ENCODE measurements around the gene C10orf105. TPM values are rescaled to one million over a fixed set of nuclear protein-coding genes. Genes with fewer than 3 reads are reported as not detected.

The C10orf105 gene
- total RNA-seq, 1 experiment from 2014 or later: 0.17 TPM

DNA sequence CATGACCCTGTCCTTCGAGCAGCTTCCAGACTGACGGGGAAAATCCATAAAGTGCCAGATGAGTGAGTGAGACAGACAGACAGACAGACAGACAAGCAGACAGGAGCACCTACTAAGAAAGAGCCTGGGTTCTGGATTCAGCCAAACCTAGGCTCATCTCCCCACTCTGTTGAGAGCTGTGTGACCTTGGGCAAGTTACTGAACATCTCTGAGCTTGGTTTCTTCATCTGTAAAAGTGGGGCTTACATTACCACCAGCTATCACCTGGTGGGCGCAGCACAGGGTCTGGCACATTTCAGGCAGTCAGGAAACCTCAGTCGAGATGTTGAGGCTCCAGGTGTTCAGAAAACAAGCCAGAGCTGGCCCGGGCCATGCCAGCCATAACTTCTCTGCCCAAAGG lies 37.6 kb downstream of the C10orf105 start:
- no peak for DNase-seq
- no peaks in the 10 kb centered on the region for H3K27me3 ChIP-seq (ENCODE audit: control insufficient read depth, insufficient read depth, low read length)
- H3K36me3 ChIP-seq (replicated peaks; ENCODE audit: control insufficient read depth, insufficient read depth, low read length): no peaks in the 10 kb centered on the region
- no peak overlapping the region for H3K4me3 ChIP-seq (ENCODE audit: insufficient read depth, low read depth, low read length)

DNA sequence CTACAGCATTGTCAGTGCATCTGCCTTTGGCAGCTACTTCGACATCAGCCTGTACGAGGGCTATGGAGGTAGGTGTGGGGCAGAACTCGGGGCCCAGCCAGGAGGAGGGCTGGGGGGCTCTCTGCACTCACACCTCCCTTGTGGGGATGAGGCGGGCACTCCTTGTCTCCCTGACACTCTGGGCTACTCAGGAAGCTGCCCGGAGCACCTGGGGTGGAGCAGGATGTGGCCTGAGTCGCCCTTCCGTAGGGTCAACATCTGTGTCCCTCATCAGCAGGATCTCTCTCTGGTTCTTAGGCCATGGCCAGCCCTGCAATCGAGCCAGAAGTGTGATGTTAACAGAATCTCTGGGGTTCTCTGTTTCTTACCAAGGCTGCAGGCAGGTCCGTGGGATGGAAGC lies 40.2 kb downstream of the C10orf105 start:
- no peak for DNase-seq
- no peaks in the 10 kb centered on the region for H3K27me3 ChIP-seq (ENCODE audit: control insufficient read depth, insufficient read depth, low read length)
- no peak overlapping the region for H3K4me3 ChIP-seq (ENCODE audit: insufficient read depth, low read depth, low read length)
- no peaks in the 10 kb centered on the region for H3K36me3 ChIP-seq (replicated peaks; ENCODE audit: control insufficient read depth, insufficient read depth, low read length)

DNA sequence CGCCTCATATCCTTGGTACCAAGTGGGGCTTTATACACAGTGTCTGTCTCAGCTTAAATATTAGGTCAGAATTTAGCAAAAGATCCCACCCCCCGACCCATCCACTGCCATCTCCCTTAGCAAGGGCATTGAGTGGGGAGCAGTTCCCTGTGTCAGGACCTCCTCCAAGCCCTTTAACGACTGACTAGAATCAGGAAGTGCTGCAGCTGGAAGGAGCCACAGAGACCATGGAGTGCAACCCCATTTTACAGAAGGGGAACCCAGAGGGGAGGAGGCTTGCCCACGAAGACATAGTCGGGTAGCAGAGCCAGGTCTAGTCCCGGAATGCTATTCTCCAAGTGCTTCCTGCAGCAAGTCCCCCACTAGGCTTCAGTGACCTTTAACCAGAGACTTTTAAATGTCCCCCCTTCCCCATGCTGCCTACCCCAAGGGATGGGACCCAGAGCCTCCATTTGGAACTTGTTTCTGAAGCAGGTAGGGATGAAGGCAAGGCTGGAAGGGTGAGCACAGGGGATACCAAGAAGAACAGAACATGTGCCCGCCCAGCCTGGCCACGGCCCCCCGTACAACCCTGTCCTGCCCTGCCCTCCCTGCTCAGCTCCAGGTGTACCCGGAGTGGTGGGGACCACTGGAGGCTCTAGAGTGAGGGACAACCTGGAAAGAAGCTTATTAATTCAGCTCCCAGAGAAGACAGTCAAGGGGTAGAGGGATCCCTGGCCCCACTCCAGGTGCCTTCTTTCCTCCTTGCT lies 41.3 kb downstream of the C10orf105 start:
- no peak for DNase-seq

DNA sequence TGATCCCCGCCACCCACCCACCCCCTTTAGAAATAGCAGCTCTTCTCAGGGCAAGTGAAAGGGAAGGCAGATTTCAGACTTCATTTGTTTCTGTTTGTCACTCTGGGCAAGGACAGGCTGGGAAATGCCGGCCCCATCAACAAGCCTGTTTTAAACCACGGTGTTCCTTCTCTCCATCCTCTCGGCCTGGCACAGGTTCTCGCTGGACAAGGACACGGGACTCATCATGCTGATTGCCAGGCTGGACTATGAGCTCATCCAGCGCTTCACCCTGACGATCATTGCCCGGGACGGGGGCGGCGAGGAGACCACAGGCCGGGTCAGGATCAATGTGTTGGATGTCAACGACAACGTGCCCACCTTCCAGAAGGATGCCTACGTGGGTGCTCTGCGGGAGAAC lies 42.3 kb downstream of the C10orf105 start:
- DNase-seq: no peak
- H3K36me3 ChIP-seq (replicated peaks; ENCODE audit: control insufficient read depth, insufficient read depth, low read length): no peaks in the 10 kb centered on the region
- H3K27me3 ChIP-seq (ENCODE audit: control insufficient read depth, insufficient read depth, low read length): no peaks in the 10 kb centered on the region
- H3K4me3 ChIP-seq (ENCODE audit: insufficient read depth, low read depth, low read length): no peak overlapping the region

More for the DNA sequence above, 41.3 kb downstream of the C10orf105 start:
- Histone ChIP-seq H3K36me3 (replicated peaks; ENCODE audit: control insufficient read depth, insufficient read depth, low read length) (no peaks in the 10 kb centered on the region), H3K4me3 (ENCODE audit: insufficient read depth, low read depth, low read length) (no peak overlapping the region), H3K27me3 (ENCODE audit: control insufficient read depth, insufficient read depth, low read length) (no peaks in the 10 kb centered on the region)

GRCh38 chr10:71675295-71675970 lies 44.1 kb downstream of the C10orf105 start:
- no peaks in the 10 kb centered on the region for H3K36me3 ChIP-seq (replicated peaks; ENCODE audit: control insufficient read depth, insufficient read depth, low read length)
- no peaks in the 10 kb centered on the region for H3K27me3 ChIP-seq (ENCODE audit: control insufficient read depth, insufficient read depth, low read length)
- DNase-seq: no peak
- H3K4me3 ChIP-seq (ENCODE audit: insufficient read depth, low read depth, low read length): no peak overlapping the region

DNA sequence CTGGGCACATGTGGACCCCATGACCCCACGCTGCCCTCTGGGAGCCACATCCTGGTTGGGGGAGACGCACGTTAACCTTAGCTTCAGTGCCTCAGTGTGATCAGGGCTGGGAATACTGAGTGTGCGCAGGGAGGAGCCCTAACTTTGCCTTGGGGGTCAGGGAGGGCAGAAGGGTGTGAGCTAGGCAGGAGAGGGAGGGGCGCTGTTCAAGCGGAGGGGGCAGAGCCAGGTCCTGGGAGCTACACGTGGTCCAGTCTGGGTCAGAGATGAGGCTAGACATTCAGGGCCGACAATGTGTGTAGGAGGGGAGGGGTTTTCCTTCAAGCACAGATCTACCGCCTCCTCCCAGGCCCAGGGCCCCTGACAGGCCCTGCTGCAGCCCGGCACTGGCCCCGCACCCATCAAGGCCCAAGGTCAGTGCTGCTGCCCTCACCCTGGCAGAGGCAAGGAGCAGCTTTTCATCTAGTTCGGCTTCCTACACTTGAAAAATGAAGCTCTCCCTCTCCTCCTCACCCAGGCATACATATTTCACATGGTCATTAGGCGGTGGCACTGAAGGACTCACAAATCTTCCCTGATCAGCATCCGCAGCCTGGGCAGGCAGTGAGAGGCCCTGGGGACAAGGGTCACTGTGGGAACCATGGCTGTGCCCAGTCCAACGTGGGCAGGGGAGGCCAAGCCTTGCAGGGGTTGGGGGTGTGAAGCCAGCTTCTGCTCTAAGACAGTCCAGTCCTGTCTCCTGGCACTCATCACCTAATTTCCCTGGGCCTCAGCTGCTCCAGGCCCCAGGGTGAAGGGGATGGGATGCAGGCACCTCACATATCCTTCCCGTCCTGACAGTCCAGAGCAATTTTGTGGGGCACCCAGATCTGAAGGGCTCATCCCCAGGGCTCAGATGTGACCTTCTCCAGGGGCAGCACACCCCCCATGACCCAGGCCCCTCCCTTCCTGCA lies 47.3 kb downstream of the C10orf105 start:
- H3K27me3 ChIP-seq (ENCODE audit: control insufficient read depth, insufficient read depth, low read length): no peaks in the 10 kb centered on the region
- DNase-seq: no peak
- H3K4me3 ChIP-seq (ENCODE audit: insufficient read depth, low read depth, low read length): no peak overlapping the region
- H3K36me3 ChIP-seq (replicated peaks; ENCODE audit: control insufficient read depth, insufficient read depth, low read length): no peaks in the 10 kb centered on the region

DNA sequence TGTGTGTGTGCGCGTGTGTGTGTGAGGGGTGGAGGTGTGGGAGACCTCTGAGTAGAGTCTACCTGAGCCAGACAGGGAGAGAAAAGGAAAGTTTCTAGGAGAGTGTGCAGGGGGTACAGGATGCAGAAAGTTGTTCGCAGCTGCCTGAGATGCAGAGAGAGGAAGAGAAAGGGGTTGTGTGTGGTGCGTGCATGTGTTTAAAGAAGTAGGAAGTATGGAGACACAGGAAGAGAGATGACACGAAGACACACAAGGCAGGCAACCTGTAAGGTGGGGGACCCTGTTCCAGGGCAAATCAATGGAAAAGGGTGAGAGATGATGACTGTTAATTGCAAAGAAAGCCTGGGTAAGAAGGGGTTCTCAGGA lies 52.2 kb downstream of the C10orf105 start:
- Histone ChIP-seq H3K4me3 (ENCODE audit: insufficient read depth, low read depth, low read length) (no peak overlapping the region), H3K27me3 (ENCODE audit: control insufficient read depth, insufficient read depth, low read length) (no peaks in the 10 kb centered on the region), H3K36me3 (replicated peaks; ENCODE audit: control insufficient read depth, insufficient read depth, low read length) (no peaks in the 10 kb centered on the region)
- DNase-seq: no peak

DNA sequence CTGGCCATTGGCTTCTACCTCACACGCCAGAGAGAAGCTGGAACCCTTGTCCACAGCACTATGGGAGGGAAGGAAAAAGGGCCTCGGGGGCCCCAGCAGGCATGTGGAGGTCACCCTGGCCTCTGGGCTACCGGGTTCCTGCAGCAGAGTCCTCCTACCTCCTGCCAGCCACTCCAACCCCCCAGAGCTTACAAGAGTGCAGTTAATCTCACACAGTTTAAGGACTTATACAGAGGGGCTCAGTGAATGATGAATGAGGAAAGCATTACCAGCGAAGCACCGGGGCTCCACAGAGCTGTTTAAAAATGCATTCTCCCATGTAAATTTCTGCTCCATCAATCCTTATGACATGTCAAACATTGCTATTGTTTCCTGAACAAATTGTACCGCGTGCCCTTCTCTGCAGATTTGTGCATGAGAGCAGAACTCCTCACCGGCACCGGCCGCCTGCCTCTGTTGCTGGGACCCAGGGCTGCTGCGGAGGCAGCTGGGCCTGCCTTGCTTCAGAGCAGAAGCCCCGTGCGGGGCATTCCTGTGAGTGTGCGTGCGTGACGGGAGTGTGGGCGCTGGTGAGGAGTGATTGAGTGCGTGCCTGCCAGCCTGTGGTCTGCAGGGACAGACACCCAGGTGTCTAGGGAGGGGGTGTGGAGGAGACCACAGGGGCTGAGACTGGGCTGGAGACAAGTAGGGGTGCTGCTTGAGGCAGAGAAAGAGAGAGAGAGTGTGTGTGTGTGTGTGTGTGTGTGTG lies 52.8 kb downstream of the C10orf105 start:
- DNase-seq: no peak
- no peak overlapping the region for H3K4me3 ChIP-seq (ENCODE audit: insufficient read depth, low read depth, low read length)
- H3K36me3 ChIP-seq (replicated peaks; ENCODE audit: control insufficient read depth, insufficient read depth, low read length): no peaks in the 10 kb centered on the region
- no peaks in the 10 kb centered on the region for H3K27me3 ChIP-seq (ENCODE audit: control insufficient read depth, insufficient read depth, low read length)

- DNase-seq: no peak
- Histone ChIP-seq H3K27me3 (ENCODE audit: control insufficient read depth, insufficient read depth, low read length) (no peaks in the 10 kb centered on the region), H3K4me3 (ENCODE audit: insufficient read depth, low read depth, low read length) (no peak overlapping the region), H3K36me3 (replicated peaks; ENCODE audit: control insufficient read depth, insufficient read depth, low read length) (no peaks in the 10 kb centered on the region)
These were observed 54.1 kb downstream of the C10orf105 start for GRCh38 chr10:71665456-71665855.

DNA sequence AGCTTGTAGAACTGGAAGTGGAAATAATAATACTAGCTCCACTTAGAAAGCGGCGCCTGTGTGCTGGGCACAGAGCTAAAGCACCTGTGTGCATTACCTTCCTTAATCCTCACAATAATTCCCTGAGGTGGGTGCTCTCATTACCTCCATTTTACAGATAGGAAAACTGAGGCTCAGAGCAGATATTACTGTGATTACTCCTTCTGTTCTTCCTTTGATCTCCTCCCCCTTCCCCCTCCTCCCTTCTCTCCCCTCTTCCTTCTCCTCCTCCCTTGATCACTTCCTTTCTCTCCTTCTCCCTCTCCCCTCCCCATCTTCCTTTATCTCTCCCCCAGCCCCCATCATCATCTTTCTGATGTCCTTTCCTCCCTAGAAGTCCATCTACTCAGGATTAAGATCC lies 55.0 kb downstream of the C10orf105 start:
- no peak for DNase-seq
- no peak overlapping the region for H3K4me3 ChIP-seq (ENCODE audit: insufficient read depth, low read depth, low read length)
- H3K36me3 ChIP-seq (replicated peaks; ENCODE audit: control insufficient read depth, insufficient read depth, low read length): no peaks in the 10 kb centered on the region
- H3K27me3 ChIP-seq (ENCODE audit: control insufficient read depth, insufficient read depth, low read length): no peaks in the 10 kb centered on the region

- DNase-seq: no peak
- H3K4me3 ChIP-seq (ENCODE audit: insufficient read depth, low read depth, low read length): no peak overlapping the region
- peaks cover 8% of the 10 kb centered on the region; the same call in 1 of the 2 replicates for H3K27me3 ChIP-seq (ENCODE audit: control insufficient read depth, insufficient read depth, low read length)
- H3K36me3 ChIP-seq (replicated peaks; ENCODE audit: control insufficient read depth, insufficient read depth, low read length): no peaks in the 10 kb centered on the region
These were observed 56.3 kb downstream of the C10orf105 start for GRCh38 chr10:71663311-71663710.

GRCh38 chr10:71661779-71662336 lies 57.7 kb downstream of the C10orf105 start:
- no peak for DNase-seq
- H3K4me3 ChIP-seq (ENCODE audit: insufficient read depth, low read depth, low read length): no peak overlapping the region
- no peaks in the 10 kb centered on the region for H3K36me3 ChIP-seq (replicated peaks; ENCODE audit: control insufficient read depth, insufficient read depth, low read length)
- H3K27me3 ChIP-seq (ENCODE audit: control insufficient read depth, insufficient read depth, low read length): peaks cover 9% of the 10 kb centered on the region; the same call in 1 of the 2 replicates
